HG03565 (cell line): ENCODE results near the gene REEP3.

Experiments
- ATAC-seq: cut with Tn5 transposase; IDR thresholded peaks from one replicate; pipeline ENCODE4 v1.9.1; 2021; ENCODE audit warnings: mild to moderate bottlenecking, moderate library complexity; ENCODE audit not compliant: unreplicated experiment

REEP3 gene

GRCh38 chr10:63584725-63585035, 63.5 kb downstream of the REEP3 start:
- no peak for ATAC-seq

GRCh38 chr10:63585041-63585440, 63.8 kb downstream of the REEP3 start:
- no peak for ATAC-seq

- ATAC-seq, result no peak
Measured at GRCh38 chr10:63586043-63586442, 64.8 kb downstream of the REEP3 start.

GRCh38 chr10:63587191-63587590, 66.0 kb downstream of the REEP3 start:
- no peak for ATAC-seq

- no peak for ATAC-seq
Measured at GRCh38 chr10:63588436-63589167, 67.4 kb downstream of the REEP3 start.

GRCh38 chr10:63591600-63592379, 70.6 kb downstream of the REEP3 start:
- no peak for ATAC-seq

- ATAC-seq, result no peak
Measured at GRCh38 chr10:63593576-63593975, 72.4 kb downstream of the REEP3 start.

GRCh38 chr10:63595072-63595471, 73.9 kb downstream of the REEP3 start:
- ATAC-seq, result no peak

- ATAC-seq, result no peak
Measured at GRCh38 chr10:63596924-63597323, 75.7 kb downstream of the REEP3 start.

GRCh38 chr10:63600540-63600939, 79.3 kb downstream of the REEP3 start:
- no peak for ATAC-seq

GRCh38 chr10:63603709-63604445, 82.7 kb downstream of the REEP3 start:
- peak; percentile 59 for ATAC-seq

- ATAC-seq, result no peak
Measured at GRCh38 chr10:63605197-63605967, 84.2 kb downstream of the REEP3 start.

GRCh38 chr10:63608511-63608910, 87.3 kb downstream of the REEP3 start:
- no peak for ATAC-seq

- ATAC-seq, result no peak
Measured at GRCh38 chr10:63611078-63611477, 89.9 kb downstream of the REEP3 start.

- ATAC-seq, result no peak
Measured at GRCh38 chr10:63614371-63614891, 93.2 kb downstream of the REEP3 start.

GRCh38 chr10:63618552-63618951, 97.4 kb downstream of the REEP3 start:
- ATAC-seq, result no peak

- ATAC-seq, result no peak
Measured at GRCh38 chr10:63619426-63619825, 98.2 kb downstream of the REEP3 start.

GRCh38 chr10:63622097-63622496, 100.9 kb downstream of the REEP3 start:
- ATAC-seq, result no peak

GRCh38 chr10:63624701-63625100, 103.5 kb downstream of the REEP3 start:
- no peak for ATAC-seq

- ATAC-seq, result no peak
Measured at GRCh38 chr10:63627396-63627795, 106.2 kb downstream of the REEP3 start.

GRCh38 chr10:63627881-63628296, 106.7 kb downstream of the REEP3 start:
- ATAC-seq, result no peak
